SK-N-SH (cell line): Measurements from ENCODE around the gene SAMD8. TPM values are rescaled to one million over a fixed set of nuclear protein-coding genes. Genes with fewer than 3 reads are reported as not detected.
"Not testable (repeated sequence)": the region's sequence is repeated elsewhere in the genome, so short reads cannot be mapped to it uniquely, and the experiment has no call there.

Experiments used
- CTCF ChIA-PET: fragments of 300-600, 350-600 bp; formaldehyde crosslinking; extraction: SDS; loops from one replicate; lab custom pipeline; 2021; lab: Yijun Ruan, JAX
- POLR2A ChIA-PET: fragments of 350-600 bp; sonication (Branson Sonifier 250); formaldehyde crosslinking; extraction: SDS; loops from one replicate; lab custom pipeline; 2020; ENCODE audit warnings: antibody characterized with exemption, inconsistent platforms; lab: Yijun Ruan, JAX
- DNase-seq: peaks from one replicate; pipeline ENCODE4 v3.0.0; 2012
- H2AFZ ChIP-seq: fragments of 200-600 bp; sonication (generic); 2 replicates; pipeline ENCODE4 v1.8.1; 2016; ENCODE audit warnings: antibody characterized with exemption, mild to moderate bottlenecking, low read depth
- H3F3A ChIP-seq: fragments of 200-600 bp; sonication (generic); replicated peaks from 2 replicates; pipeline ENCODE3; 2016; ENCODE audit warnings: antibody characterized with exemption, mild to moderate bottlenecking; ENCODE audit not compliant: insufficient read depth
- H3K27ac ChIP-seq, 2 experiments: fragments of 200-500 bp in 1 of 2; fragments of 200-600 bp in 1 of 2; sonication (Bioruptor generic) in 1 of 2; sonication (generic), shearing (Covaris generic) in 1 of 2; 2 replicates each; pipeline versions ENCODE4 v1.5.1 to v1.6.1; 2014 to 2016; ENCODE audit warnings: low read depth in 2 of 2, inconsistent platforms in 1 of 2, low read length in 1 of 2, mild to moderate bottlenecking in 1 of 2, mixed read lengths in 1 of 2
- H3K27me3 ChIP-seq: fragments of 200-600 bp; sonication (generic), shearing (Covaris generic); 2 replicates; pipeline ENCODE4 v1.6.1; 2016; ENCODE audit warnings: mixed run types; ENCODE audit not compliant: insufficient read depth
- H3K36me3 ChIP-seq, 2 experiments: fragments of 200-500 bp in 1 of 2; fragments of 200-600 bp in 1 of 2; sonication (Bioruptor generic) in 1 of 2; sonication (generic) in 1 of 2; replicated peaks in 1 of 2; 2 replicates each; pipeline versions ENCODE3 to v1.5.1; 2014 to 2016; ENCODE audit warnings: low read length in 1 of 2, mild to moderate bottlenecking in 1 of 2; ENCODE audit not compliant: insufficient read depth in 2 of 2, control insufficient read depth in 1 of 2
- H3K4me1 ChIP-seq, 2 experiments: fragments of 200-500 bp in 1 of 2; fragments of 200-600 bp in 1 of 2; sonication (Bioruptor generic) in 1 of 2; sonication (generic), shearing (Covaris generic) in 1 of 2; 2 replicates each; pipeline versions ENCODE4 v1.5.1 to v1.6.1; 2014 to 2016; ENCODE audit warnings: low read depth in 1 of 2, low read length in 1 of 2, mixed run types in 1 of 2; ENCODE audit not compliant: insufficient read depth in 2 of 2, control insufficient read depth in 1 of 2
- H3K4me2 ChIP-seq: fragments of 200-600 bp; sonication (generic), shearing (Covaris generic); 2 replicates; pipeline ENCODE4 v1.6.1; 2017; ENCODE audit warnings: mixed run types
- H3K4me3 ChIP-seq, 2 experiments: fragments of 200-500 bp in 1 of 2; fragments of 200-600 bp in 1 of 2; sonication (Bioruptor generic) in 1 of 2; sonication (generic), shearing (Covaris generic) in 1 of 2; 2 replicates each; pipeline versions ENCODE4 v1.5.1 to v1.8.1; 2014 to 2016; ENCODE audit warnings: low read depth in 2 of 2, inconsistent platforms in 1 of 2, low read length in 1 of 2, mild to moderate bottlenecking in 1 of 2, mixed read lengths in 1 of 2, moderate library complexity in 1 of 2
- H3K79me2 ChIP-seq: fragments of 200-600 bp; sonication (generic); 2 replicates; pipeline ENCODE4 v1.8.1; 2017; ENCODE audit warnings: mild to moderate bottlenecking; ENCODE audit not compliant: insufficient read depth
- H3K9ac ChIP-seq: fragments of 200-600 bp; sonication (generic); 2 replicates; pipeline ENCODE4 v1.6.1; 2017; ENCODE audit warnings: mixed run types
- H3K9me2 ChIP-seq: fragments of 200-600 bp; sonication (generic); 2 replicates; pipeline ENCODE4 v1.6.1; 2017; ENCODE audit warnings: mixed run types
- H3K9me3 ChIP-seq: fragments of 200-600 bp; sonication (generic); 2 replicates; pipeline ENCODE4 v1.6.1; 2017; ENCODE audit warnings: mixed run types, mild to moderate bottlenecking, moderate library complexity
- H4K20me1 ChIP-seq: fragments of 200-600 bp; sonication (generic); 2 replicates; pipeline ENCODE4 v1.6.1; 2017; ENCODE audit warnings: mild to moderate bottlenecking, mixed run types; ENCODE audit not compliant: insufficient read depth
- ELF1 ChIP-seq: IDR thresholded peaks from 2 replicates; pipeline ENCODE4 v1.4.0; 2012
- EZH2phosphoT487 ChIP-seq: fragments of 200-600 bp; sonication (generic); IDR thresholded peaks from 2 replicates; pipeline ENCODE4 v1.6.1; 2017; ENCODE audit warnings: low read depth, mixed run types, mild to moderate bottlenecking, antibody characterized with exemption, moderate library complexity, borderline replicate concordance
- GABPA ChIP-seq: IDR thresholded peaks from 2 replicates; pipeline ENCODE4 v1.4.0; 2012; ENCODE audit warnings: low read depth, mild to moderate bottlenecking
- GATA2 ChIP-seq: sonication (generic); formaldehyde crosslinking; IDR thresholded peaks from 2 replicates; pipeline ENCODE4 v1.5.0; 2020; ENCODE audit warnings: mild to moderate bottlenecking, missing genetic modification reagents
- JUND ChIP-seq: IDR thresholded peaks from 2 replicates; pipeline ENCODE4 v1.4.0; 2012
- MAX ChIP-seq: IDR thresholded peaks from 2 replicates; pipeline ENCODE4 v1.4.0; 2012; ENCODE audit warnings: low read depth
- MXI1 ChIP-seq: IDR thresholded peaks from 2 replicates; pipeline ENCODE4 v1.6.1; 2012; ENCODE audit warnings: mild to moderate bottlenecking, low read depth, low read length, improper control_type of control experiment
- NFIC ChIP-seq: IDR thresholded peaks from 2 replicates; pipeline ENCODE4 v1.4.0; 2012; ENCODE audit warnings: borderline replicate concordance
- RAD21 ChIP-seq: IDR thresholded peaks from 2 replicates; pipeline ENCODE4 v1.6.1; 2012; ENCODE audit warnings: mild to moderate bottlenecking, low read length
- SMC3 ChIP-seq: IDR thresholded peaks from 2 replicates; pipeline ENCODE4 v1.6.1; 2012; ENCODE audit warnings: low read depth, low read length, improper control_type of control experiment
- TAF1 ChIP-seq: IDR thresholded peaks from 2 replicates; pipeline ENCODE4 v1.6.1; 2012; ENCODE audit warnings: low read depth, mild to moderate bottlenecking, low read length, moderate library complexity, borderline replicate concordance
- TCF12 ChIP-seq: IDR thresholded peaks from 2 replicates; pipeline ENCODE4 v1.4.0; 2012
- TEAD4 ChIP-seq: IDR thresholded peaks from 2 replicates; pipeline ENCODE4 v1.4.0; 2012; ENCODE audit warnings: mild to moderate bottlenecking, borderline replicate concordance; ENCODE audit not compliant: insufficient read depth
- YY1 ChIP-seq: IDR thresholded peaks from 2 replicates; pipeline ENCODE4 v1.4.0; 2012; ENCODE audit warnings: low read depth, mild to moderate bottlenecking
- WGBS: methylation state at CpG from one replicate; pipeline ENCODE4 v1.1.6; 2017; ENCODE audit warnings: low lambda C conversion rate; 5-methylcytosine and 5-hydroxymethylcytosine counted together
- polyA plus RNA-seq, 3 experiments: library from polyadenylated mRNA; depleted of rRNA; stranded (reverse); fragments of >200 nt; gene quantifications; 2 replicates each; pipeline ENCODE4 v1.2.3, GENCODE V29; 2012
- TF ChIP-seq, protein P1 (sequence below): fragments of 150-350 bp; IDR thresholded peaks from 2 replicates; pipeline ENCODE4 v1.6.1; 2016; ENCODE audit warnings: mild to moderate bottlenecking, low read depth, low read length
- TF ChIP-seq, protein P2 (sequence below): IDR thresholded peaks from 2 replicates; pipeline ENCODE4 v1.6.1; 2012; ENCODE audit warnings: mild to moderate bottlenecking, low read depth, low read length, moderate library complexity
- TF ChIP-seq, protein P3 (sequence below): fragments of 200-600 bp; sonication (generic); IDR thresholded peaks from 2 replicates; pipeline ENCODE4 v1.6.1; 2017; ENCODE audit warnings: antibody characterized with exemption, mild to moderate bottlenecking, moderate library complexity

Gene SAMD8
- polyA plus RNA-seq, 1 of the 3 experiments (the other 2 are of a cell fraction) = 9.7 TPM

DNA sequence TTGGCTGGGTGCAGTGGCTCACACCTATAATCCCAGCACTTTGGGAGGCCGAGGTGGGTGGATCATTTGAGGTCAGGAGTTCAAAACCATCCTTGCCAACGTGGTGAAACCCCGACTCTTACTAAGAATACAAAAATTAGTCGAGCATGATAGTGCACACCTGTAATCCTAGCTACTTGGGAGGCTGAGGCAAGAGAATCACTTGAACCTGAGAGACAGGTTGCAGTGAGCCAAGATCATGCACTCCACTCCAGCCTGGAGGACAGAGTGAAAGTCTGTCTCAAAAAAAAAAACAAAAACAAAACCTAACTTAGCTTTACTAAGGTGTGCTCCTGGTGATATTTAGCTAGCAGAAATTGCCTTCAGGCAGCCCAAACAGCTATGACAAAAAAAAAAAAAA is 74.9 kb downstream of the SAMD8 start:
- H3F3A ChIP-seq = peaks cover 12% of the 10 kb centered on the region
- CTCF ChIA-PET = interaction anchor here (0.6 to 3.8 kb wide), 3 partner anchors 8 to 50 kb away, joined by 4 to 40 read pairs (median 20); partner anchors contain the start of gene COMTD1

GRCh38 chr10:75187961-75188426 is 76.5 kb downstream of the SAMD8 start:
- H3K27me3 ChIP-seq = no peaks in the 10 kb centered on the region
- peaks cover 7% of the 10 kb centered on the region; the same call in 1 of the 2 replicates for H3K79me2 ChIP-seq
- H3K9me3 ChIP-seq = no peaks in the 10 kb centered on the region
- TF ChIP-seq RAD21 (peak; percentile 74), EZH2phosphoT487 (no peak), GATA2 (no peak), GABPA (no peak), ELF1 (no peak), TAF1 (no peak), SMC3 (peak; percentile 58), TEAD4 (no peak), TCF12 (no peak), NFIC (no peak), MXI1 (no peak)
- TF ChIP-seq, protein P1, sequence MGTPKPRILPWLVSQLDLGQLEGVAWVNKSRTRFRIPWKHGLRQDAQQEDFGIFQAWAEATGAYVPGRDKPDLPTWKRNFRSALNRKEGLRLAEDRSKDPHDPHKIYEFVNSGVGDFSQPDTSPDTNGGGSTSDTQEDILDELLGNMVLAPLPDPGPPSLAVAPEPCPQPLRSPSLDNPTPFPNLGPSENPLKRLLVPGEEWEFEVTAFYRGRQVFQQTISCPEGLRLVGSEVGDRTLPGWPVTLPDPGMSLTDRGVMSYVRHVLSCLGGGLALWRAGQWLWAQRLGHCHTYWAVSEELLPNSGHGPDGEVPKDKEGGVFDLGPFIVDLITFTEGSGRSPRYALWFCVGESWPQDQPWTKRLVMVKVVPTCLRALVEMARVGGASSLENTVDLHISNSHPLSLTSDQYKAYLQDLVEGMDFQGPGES = no peak
- TF ChIP-seq, protein P2, sequence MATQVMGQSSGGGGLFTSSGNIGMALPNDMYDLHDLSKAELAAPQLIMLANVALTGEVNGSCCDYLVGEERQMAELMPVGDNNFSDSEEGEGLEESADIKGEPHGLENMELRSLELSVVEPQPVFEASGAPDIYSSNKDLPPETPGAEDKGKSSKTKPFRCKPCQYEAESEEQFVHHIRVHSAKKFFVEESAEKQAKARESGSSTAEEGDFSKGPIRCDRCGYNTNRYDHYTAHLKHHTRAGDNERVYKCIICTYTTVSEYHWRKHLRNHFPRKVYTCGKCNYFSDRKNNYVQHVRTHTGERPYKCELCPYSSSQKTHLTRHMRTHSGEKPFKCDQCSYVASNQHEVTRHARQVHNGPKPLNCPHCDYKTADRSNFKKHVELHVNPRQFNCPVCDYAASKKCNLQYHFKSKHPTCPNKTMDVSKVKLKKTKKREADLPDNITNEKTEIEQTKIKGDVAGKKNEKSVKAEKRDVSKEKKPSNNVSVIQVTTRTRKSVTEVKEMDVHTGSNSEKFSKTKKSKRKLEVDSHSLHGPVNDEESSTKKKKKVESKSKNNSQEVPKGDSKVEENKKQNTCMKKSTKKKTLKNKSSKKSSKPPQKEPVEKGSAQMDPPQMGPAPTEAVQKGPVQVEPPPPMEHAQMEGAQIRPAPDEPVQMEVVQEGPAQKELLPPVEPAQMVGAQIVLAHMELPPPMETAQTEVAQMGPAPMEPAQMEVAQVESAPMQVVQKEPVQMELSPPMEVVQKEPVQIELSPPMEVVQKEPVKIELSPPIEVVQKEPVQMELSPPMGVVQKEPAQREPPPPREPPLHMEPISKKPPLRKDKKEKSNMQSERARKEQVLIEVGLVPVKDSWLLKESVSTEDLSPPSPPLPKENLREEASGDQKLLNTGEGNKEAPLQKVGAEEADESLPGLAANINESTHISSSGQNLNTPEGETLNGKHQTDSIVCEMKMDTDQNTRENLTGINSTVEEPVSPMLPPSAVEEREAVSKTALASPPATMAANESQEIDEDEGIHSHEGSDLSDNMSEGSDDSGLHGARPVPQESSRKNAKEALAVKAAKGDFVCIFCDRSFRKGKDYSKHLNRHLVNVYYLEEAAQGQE = no peak
- TF ChIP-seq, protein P3, sequence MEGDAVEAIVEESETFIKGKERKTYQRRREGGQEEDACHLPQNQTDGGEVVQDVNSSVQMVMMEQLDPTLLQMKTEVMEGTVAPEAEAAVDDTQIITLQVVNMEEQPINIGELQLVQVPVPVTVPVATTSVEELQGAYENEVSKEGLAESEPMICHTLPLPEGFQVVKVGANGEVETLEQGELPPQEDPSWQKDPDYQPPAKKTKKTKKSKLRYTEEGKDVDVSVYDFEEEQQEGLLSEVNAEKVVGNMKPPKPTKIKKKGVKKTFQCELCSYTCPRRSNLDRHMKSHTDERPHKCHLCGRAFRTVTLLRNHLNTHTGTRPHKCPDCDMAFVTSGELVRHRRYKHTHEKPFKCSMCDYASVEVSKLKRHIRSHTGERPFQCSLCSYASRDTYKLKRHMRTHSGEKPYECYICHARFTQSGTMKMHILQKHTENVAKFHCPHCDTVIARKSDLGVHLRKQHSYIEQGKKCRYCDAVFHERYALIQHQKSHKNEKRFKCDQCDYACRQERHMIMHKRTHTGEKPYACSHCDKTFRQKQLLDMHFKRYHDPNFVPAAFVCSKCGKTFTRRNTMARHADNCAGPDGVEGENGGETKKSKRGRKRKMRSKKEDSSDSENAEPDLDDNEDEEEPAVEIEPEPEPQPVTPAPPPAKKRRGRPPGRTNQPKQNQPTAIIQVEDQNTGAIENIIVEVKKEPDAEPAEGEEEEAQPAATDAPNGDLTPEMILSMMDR = peak; percentile 75
- no peak overlapping the region for H3K9ac ChIP-seq
- H3K9me2 ChIP-seq = no peaks in the 10 kb centered on the region
- 0 out of 4 replicates have a peak, but pooled peaks cover 0 to 5% of the 10 kb centered on the region in 2 experiments for H3K4me1 ChIP-seq
- WGBS = 54% methylated on average over 2 of the region's 3 CpGs
- DNase-seq = peak; percentile 63
- no peaks in the 10 kb centered on the region for H4K20me1 ChIP-seq
- H3F3A ChIP-seq = peaks cover 21% of the 10 kb centered on the region
- CTCF ChIA-PET = interaction anchor here (0.6 to 3.8 kb wide), 20 partner anchors 9 to 935 kb away, joined by 3 to 40 read pairs (median 4); partner anchors contain the start of genes COMTD1 and SAMD8
- POLR2A ChIA-PET = no interaction called here
- H3K4me3 ChIP-seq = no peak overlapping the region
- no peaks in the 10 kb centered on the region for H3K36me3 ChIP-seq
- H2AFZ ChIP-seq = no peak overlapping the region
- no peak overlapping the region for H3K4me2 ChIP-seq
- H3K27ac ChIP-seq = no peak overlapping the region

More for the DNA sequence above, 74.9 kb downstream of the SAMD8 start:
- H3K9me2 ChIP-seq = no peaks in the 10 kb centered on the region
- H4K20me1 ChIP-seq = no peaks in the 10 kb centered on the region
- peaks cover 7% of the 10 kb centered on the region; the same call in 1 of the 2 replicates for H3K79me2 ChIP-seq
- H3K4me2 ChIP-seq = no peak overlapping the region
- WGBS = 89% methylated on average over 4 of the region's 4 CpGs
- H3K27me3 ChIP-seq = no peaks in the 10 kb centered on the region
- no peaks in the 10 kb centered on the region for H3K9me3 ChIP-seq
- H2AFZ ChIP-seq = no peak overlapping the region
- H3K9ac ChIP-seq = no peak overlapping the region
- TF ChIP-seq JUND (no peak), YY1 (no peak), MAX (no peak)
- H3K4me1 ChIP-seq = no peaks in the 10 kb centered on the region
- POLR2A ChIA-PET = interaction anchor here (0.6 kb wide), 1 partner anchor 37 kb away, joined by 3 read pairs; no protein-coding TSS in a partner anchor
- no peak for DNase-seq
- H3K36me3 ChIP-seq = peaks cover 0 to 5% of the 10 kb centered on the region in 2 experiments
- no peak overlapping the region for H3K27ac ChIP-seq
- no peak overlapping the region for H3K4me3 ChIP-seq

DNA sequence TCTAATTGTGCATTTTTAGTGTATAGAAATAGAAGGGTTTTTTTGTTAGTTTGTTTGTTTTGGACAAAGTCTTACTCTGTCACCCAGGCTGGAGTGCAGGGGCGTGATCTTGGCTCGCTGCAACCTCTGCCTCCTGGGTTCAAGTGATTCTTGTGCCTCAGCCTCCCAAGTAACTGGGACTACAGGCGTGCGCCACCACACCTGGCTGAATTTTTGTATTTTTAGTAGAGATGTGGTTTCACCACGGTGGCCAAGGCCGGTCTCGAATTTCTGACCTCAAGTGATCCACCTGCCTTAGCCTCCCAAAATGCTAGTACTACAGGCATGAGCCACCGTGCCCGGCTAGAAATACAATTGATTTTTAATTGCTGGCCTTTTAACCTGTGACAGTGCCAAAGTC is 77.1 kb downstream of the SAMD8 start:
- H3K9me3 ChIP-seq, H3K79me2 ChIP-seq, DNase-seq, H3K4me3 ChIP-seq, H3K36me3 ChIP-seq, H3K27me3 ChIP-seq, H3K9me2 ChIP-seq, H3K4me2 ChIP-seq, H3K9ac ChIP-seq, H4K20me1 ChIP-seq, POLR2A ChIA-PET, H3K4me1 ChIP-seq, H2AFZ ChIP-seq, H3K27ac ChIP-seq: not testable (repeated sequence)
- 97% methylated on average over 9 of the region's 9 CpGs for WGBS
- H3F3A ChIP-seq = peaks cover 21% of the 10 kb centered on the region
- CTCF ChIA-PET = interaction anchor here (0.6 to 3.8 kb wide), 17 partner anchors 8 to 936 kb away, joined by 3 to 40 read pairs (median 5); partner anchors contain the start of genes COMTD1 and SAMD8
